PFSK-1 (cell line): ENCODE data around the gene LHFPL3.

Source experiments
- FOXP2 ChIP-seq: optimal IDR thresholded peaks from 2 replicates; pipeline ENCODE3; 2011; ENCODE audit warnings: borderline replicate concordance, control low read depth, inconsistent platforms; ENCODE audit not compliant: insufficient read depth; ENCODE audit errors: extremely low read length, extremely low read depth
- POLR2AphosphoS5 ChIP-seq: IDR thresholded peaks from 2 replicates; pipeline ENCODE4 v1.6.1; 2012; ENCODE audit warnings: low read depth, mild to moderate bottlenecking, control low read depth, low read length, moderate library complexity
- REST ChIP-seq, 2 experiments: IDR thresholded peaks; 2 replicates each; pipeline versions ENCODE4 v1.6.1 to v1.8.0; 2011 to 2012; ENCODE audit warnings: low read depth in 2 of 2, low read length in 2 of 2, control low read depth in 1 of 2, inconsistent platforms in 1 of 2, mild to moderate bottlenecking in 1 of 2, moderate library complexity in 1 of 2; ENCODE audit not compliant: insufficient read depth in 1 of 2
- SIN3A ChIP-seq: IDR thresholded peaks from 2 replicates; pipeline ENCODE4 v1.6.1; 2012; ENCODE audit warnings: mild to moderate bottlenecking, low read length, moderate library complexity, borderline replicate concordance; ENCODE audit not compliant: insufficient read depth

- TF ChIP-seq POLR2AphosphoS5 (no peak), FOXP2 (no peak), REST (IDR thresholded peaks at IDR 0.05; ENCODE audit: insufficient read depth in 1 of 2, low read depth in 2 of 2, low read length in 2 of 2) (no peak), SIN3A (no peak)
Observed at GRCh38 chr7:104903846-104904245, 575.4 kb downstream of the LHFPL3 start.
